Upper lobe of left lung (tissue), 4 donors: ENCODE data around the gene SFXN5.

Source experiments
- EP300 ChIP-seq, 4 donors: sonication (generic); formaldehyde crosslinking; IDR thresholded peaks; one replicate each; pipeline ENCODE4 v1.5.1; 2017; ENCODE audit warnings: antibody characterized with exemption in 4 of 4, control low read depth in 2 of 4
- POLR2A ChIP-seq, 4 donors: fragments of 450-650 bp; IDR thresholded peaks; one replicate each; pipeline ENCODE4 v1.5.1; 2016 to 2017; ENCODE audit warnings: antibody characterized with exemption in 4 of 4, mild to moderate bottlenecking in 2 of 4
- TF ChIP-seq, protein P1 (sequence below), 6 experiments: fragments of 450-650 bp in 4 of 6; fragments of 200-600 bp in 2 of 6; sonication (generic) in 2 of 6; IDR thresholded peaks; one replicate each; pipeline ENCODE4 v1.5.1; 2016 to 2019; ENCODE audit warnings: antibody characterized with exemption in 6 of 6

DNA sequence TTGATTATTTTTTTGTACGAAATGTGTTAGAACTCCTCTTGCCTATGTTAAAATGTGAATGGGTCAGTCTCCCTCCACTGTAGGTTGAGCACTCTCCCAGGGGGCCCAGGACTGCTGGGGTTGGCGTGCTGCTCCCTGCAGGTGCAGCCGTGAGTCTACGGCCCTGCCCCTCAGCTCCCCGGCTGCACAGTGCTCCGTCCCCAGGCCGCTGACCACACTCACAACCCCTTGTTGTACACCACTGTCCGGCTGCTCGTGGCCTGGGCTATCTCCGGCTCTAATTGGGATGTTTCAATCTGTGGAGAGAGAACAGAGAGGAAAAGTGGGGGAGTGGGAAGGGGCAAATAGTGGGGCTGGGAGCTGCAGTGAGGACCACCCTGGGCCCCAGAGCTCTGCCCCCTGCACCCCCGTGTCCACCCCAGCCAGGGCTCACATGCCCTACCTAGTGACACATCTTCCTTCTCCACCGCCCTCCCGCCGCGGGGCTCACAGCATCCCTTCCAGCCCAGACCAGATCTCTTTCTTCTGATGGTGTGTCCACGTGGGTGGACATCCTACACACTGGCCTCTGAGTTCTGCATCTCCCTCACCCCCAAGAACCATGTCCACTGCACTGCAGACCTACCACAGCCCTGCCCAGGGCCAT lies 126.6 kb downstream of the SFXN5 start:
- no peak for TF ChIP-seq EP300 (IDR thresholded peaks at IDR 0.05)
- TF ChIP-seq, protein P1, sequence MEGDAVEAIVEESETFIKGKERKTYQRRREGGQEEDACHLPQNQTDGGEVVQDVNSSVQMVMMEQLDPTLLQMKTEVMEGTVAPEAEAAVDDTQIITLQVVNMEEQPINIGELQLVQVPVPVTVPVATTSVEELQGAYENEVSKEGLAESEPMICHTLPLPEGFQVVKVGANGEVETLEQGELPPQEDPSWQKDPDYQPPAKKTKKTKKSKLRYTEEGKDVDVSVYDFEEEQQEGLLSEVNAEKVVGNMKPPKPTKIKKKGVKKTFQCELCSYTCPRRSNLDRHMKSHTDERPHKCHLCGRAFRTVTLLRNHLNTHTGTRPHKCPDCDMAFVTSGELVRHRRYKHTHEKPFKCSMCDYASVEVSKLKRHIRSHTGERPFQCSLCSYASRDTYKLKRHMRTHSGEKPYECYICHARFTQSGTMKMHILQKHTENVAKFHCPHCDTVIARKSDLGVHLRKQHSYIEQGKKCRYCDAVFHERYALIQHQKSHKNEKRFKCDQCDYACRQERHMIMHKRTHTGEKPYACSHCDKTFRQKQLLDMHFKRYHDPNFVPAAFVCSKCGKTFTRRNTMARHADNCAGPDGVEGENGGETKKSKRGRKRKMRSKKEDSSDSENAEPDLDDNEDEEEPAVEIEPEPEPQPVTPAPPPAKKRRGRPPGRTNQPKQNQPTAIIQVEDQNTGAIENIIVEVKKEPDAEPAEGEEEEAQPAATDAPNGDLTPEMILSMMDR (IDR thresholded peaks at IDR 0.05), result no peak
- TF ChIP-seq POLR2A (IDR thresholded peaks at IDR 0.05), result no peak
